MM.1S (cell line): ENCODE measurements around the gene ZNF547.

Source experiments
- DNase-seq: peaks from one replicate; pipeline ENCODE4 v3.0.0-alpha.2; 2015
- H2AFZ ChIP-seq: fragments of 300-600 bp; sonication (generic); 2 replicates; pipeline ENCODE4 v1.6.0; 2016; ENCODE audit warnings: antibody characterized with exemption, low read length
- H3F3A ChIP-seq: fragments of 300-600 bp; sonication (generic); 2 replicates; pipeline ENCODE4 v1.6.1; 2016; ENCODE audit warnings: mild to moderate bottlenecking, antibody characterized with exemption, low read length, moderate library complexity, mixed read lengths; ENCODE audit not compliant: insufficient read depth
- H3K27ac ChIP-seq: fragments of 300-600 bp; sonication (generic); 2 replicates; pipeline ENCODE4 v1.5.1; 2016; ENCODE audit warnings: mild to moderate bottlenecking, low read length
- H3K27me3 ChIP-seq: fragments of 300-600 bp; sonication (generic); replicated peaks from 2 replicates; pipeline ENCODE4 v1.6.0; 2016; ENCODE audit warnings: low read length; ENCODE audit not compliant: insufficient read depth
- H3K36me3 ChIP-seq: fragments of 300-600 bp; sonication (generic); replicated peaks from 2 replicates; pipeline ENCODE4 v1.6.1; 2016; ENCODE audit warnings: mild to moderate bottlenecking, low read length, mixed read lengths; ENCODE audit not compliant: insufficient read depth
- H3K4me1 ChIP-seq: fragments of 300-600 bp; sonication (generic); 2 replicates; pipeline ENCODE4 v1.6.1; 2016; ENCODE audit warnings: low read length, mixed read lengths
- H3K4me2 ChIP-seq: fragments of 300-600 bp; sonication (generic); 2 replicates; pipeline ENCODE4 v1.6.0; 2016; ENCODE audit warnings: low read depth, low read length
- H3K4me3 ChIP-seq: fragments of 300-600 bp; sonication (generic); 2 replicates; pipeline ENCODE4 v1.5.1; 2016; ENCODE audit warnings: low read length, mixed read lengths
- H3K79me2 ChIP-seq: fragments of 300-600 bp; sonication (generic); 2 replicates; pipeline ENCODE4 v1.6.1; 2016; ENCODE audit warnings: mixed run types, low read length, mixed read lengths
- H3K9ac ChIP-seq: fragments of 300-600 bp; sonication (generic); 2 replicates; pipeline ENCODE4 v1.6.1; 2016; ENCODE audit warnings: low read length, mixed read lengths
- H3K9me2 ChIP-seq: fragments of 300-600 bp; sonication (generic); replicated peaks from 2 replicates; pipeline ENCODE4 v1.6.1; 2016; ENCODE audit warnings: mild to moderate bottlenecking, low read length, mixed read lengths; ENCODE audit not compliant: insufficient read depth
- H3K9me3 ChIP-seq: fragments of 300-600 bp; sonication (generic); replicated peaks from 2 replicates; pipeline ENCODE4 v1.6.1; 2016; ENCODE audit warnings: mild to moderate bottlenecking, low read length, mixed read lengths; ENCODE audit not compliant: insufficient read depth
- H4K20me1 ChIP-seq: fragments of 300-600 bp; sonication (generic); 2 replicates; pipeline ENCODE4 v1.6.1; 2016; ENCODE audit warnings: mild to moderate bottlenecking, low read length, moderate library complexity, mixed read lengths; ENCODE audit not compliant: insufficient read depth
- CTCF ChIP-seq: fragments of 300-600 bp; sonication (generic); IDR thresholded peaks from 2 replicates; pipeline ENCODE4 v1.5.1; 2016; ENCODE audit warnings: antibody characterized with exemption, low read length, mixed read lengths
- EZH2 ChIP-seq: fragments of 300-600 bp; sonication (generic); optimal IDR thresholded peaks from 2 replicates; pipeline ENCODE3; 2017; ENCODE audit warnings: low read depth, mild to moderate bottlenecking, antibody characterized with exemption, low read length, mixed read lengths
- EZH2phosphoT487 ChIP-seq: fragments of 300-600 bp; sonication (generic); IDR thresholded peaks from 2 replicates; pipeline ENCODE4 v1.6.1; 2018; ENCODE audit warnings: antibody characterized with exemption, low read length

Gene ZNF547

DNA sequence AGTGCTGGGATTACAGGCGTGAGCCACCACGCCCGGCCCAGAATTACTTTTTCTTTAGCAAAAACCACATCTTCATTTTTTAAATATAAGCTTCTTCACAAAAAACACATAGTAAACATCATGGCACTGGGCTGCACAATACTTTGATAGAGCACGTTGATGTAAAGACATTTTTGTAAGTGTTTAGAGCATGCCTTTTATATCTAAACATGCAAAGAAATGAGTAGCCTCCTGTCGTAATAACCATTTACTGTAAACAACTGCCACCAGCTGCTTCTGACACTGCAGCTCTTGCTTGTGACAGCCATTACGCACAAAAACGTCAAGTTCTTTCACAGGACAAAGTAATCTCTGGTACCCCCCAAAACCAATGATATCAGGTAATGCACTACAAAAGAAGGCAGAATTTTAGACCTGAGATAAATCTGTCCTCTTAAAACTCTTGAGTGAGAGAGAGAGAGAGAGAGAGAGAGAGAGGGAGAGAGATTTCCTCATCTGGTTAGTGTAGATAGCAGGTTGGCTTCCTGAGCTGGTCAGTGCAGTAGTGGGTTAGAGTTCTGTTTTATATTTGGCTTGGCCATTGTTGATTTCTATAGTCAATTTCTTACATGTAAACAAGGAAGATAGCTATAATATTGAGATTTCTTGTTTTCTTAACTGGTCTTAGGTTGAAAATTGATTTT lies 19.6 kb downstream of the ZNF547 start:
- no peak for TF ChIP-seq EZH2
- TF ChIP-seq EZH2phosphoT487: no peak
- TF ChIP-seq CTCF: no peak
- Histone ChIP-seq H3K9me2 (no peaks in the 10 kb centered on the region), H3K27me3 (no peaks in the 10 kb centered on the region), H4K20me1 (no peaks in the 10 kb centered on the region), H3K27ac (no peak overlapping the region), H3F3A (no peaks in the 10 kb centered on the region), H3K79me2 (no peaks in the 10 kb centered on the region), H3K4me2 (no peak overlapping the region), H3K9ac (no peak overlapping the region), H3K9me3 (no peaks in the 10 kb centered on the region), H2AFZ (no peak overlapping the region), H3K4me1 (no peaks in the 10 kb centered on the region), H3K36me3 (no peaks in the 10 kb centered on the region), H3K4me3 (no peak overlapping the region)
- DNase-seq: no peak

DNA sequence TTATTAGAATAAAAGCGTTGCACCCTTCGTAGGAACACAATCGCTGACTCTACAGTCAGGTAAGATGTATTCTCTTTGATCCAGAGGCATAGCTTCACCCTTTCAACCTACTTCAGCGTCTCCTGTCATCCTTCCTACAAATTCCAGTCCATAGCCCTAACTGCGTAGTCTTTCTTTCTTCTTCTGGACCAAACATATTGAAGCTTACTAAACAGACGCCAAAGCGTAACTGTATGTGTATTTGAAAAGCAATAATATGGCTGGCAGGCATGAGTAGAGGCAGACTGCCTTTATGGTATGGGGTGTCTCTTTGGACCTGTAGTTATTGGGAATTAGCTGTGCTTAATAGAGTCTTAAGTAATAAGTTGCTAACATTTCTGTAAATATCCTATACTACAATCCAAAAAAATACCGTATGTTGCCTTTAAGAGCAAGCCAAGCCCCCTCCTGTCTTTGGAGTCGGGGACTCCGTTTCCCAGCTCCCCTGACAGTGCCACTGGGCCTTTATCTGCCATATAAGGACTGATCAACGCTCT lies 25.9 kb downstream of the ZNF547 start:
- H3F3A ChIP-seq: peaks cover 5% of the 10 kb centered on the region; the same call in 1 of the 2 replicates
- H3K4me2 ChIP-seq: peak overlapping the region; percentile 64
- peak overlapping the region; percentile 77 for H3K4me3 ChIP-seq
- no peaks in the 10 kb centered on the region for H3K9me3 ChIP-seq
- H3K27me3 ChIP-seq: no peaks in the 10 kb centered on the region
- no peaks in the 10 kb centered on the region for H4K20me1 ChIP-seq
- no peaks in the 10 kb centered on the region for H3K36me3 ChIP-seq
- H3K9me2 ChIP-seq: no peaks in the 10 kb centered on the region
- DNase-seq: no peak
- no peak overlapping the region for H3K27ac ChIP-seq
- H3K4me1 ChIP-seq: peaks cover 18% of the 10 kb centered on the region
- TF ChIP-seq CTCF (no peak), EZH2phosphoT487 (no peak), EZH2 (no peak)
- no peak overlapping the region; the same call in 1 of the 2 replicates for H3K9ac ChIP-seq
- peaks cover 40% of the 10 kb centered on the region for H3K79me2 ChIP-seq
- H2AFZ ChIP-seq: peak overlapping the region; percentile 95

- H3F3A ChIP-seq: peaks cover 5% of the 10 kb centered on the region; the same call in 1 of the 2 replicates
- peak; percentile 97 for DNase-seq
- peak within 1 kb of the TSS; percentile 70 for H3K9ac ChIP-seq
- peaks cover 43% of the 10 kb centered on the region for H3K79me2 ChIP-seq
- H3K4me2 ChIP-seq: peak within 1 kb of the TSS; percentile 73
- H3K4me1 ChIP-seq: peaks cover 21% of the 10 kb centered on the region
- no peaks in the 10 kb centered on the region for H3K9me2 ChIP-seq
- no peaks in the 10 kb centered on the region for H3K36me3 ChIP-seq
- H3K4me3 ChIP-seq: peak within 1 kb of the TSS; percentile 77
- no peaks in the 10 kb centered on the region for H4K20me1 ChIP-seq
- H2AFZ ChIP-seq: peak within 1 kb of the TSS; percentile 95
- H3K27ac ChIP-seq: peak within 1 kb of the TSS; percentile 28; the same call in 1 of the 2 replicates
- no peak for TF ChIP-seq EZH2phosphoT487
- no peak for TF ChIP-seq EZH2
- no peak for TF ChIP-seq CTCF
- no peaks in the 10 kb centered on the region for H3K27me3 ChIP-seq
- no peaks in the 10 kb centered on the region for H3K9me3 ChIP-seq
These were observed 26.6 kb downstream of the ZNF547 start, which contains the start of gene ZNF548 for GRCh38 chr19:57389730-57390598. TSS of gene ZNF548 (plus strand) at chr19:57389854. CDS start at chr19:57390100, 246 bp downstream.
